GM21367 (cell line): ENCODE results near the gene VAT1L.

ENCODE experiments used
- ATAC-seq: cut with Tn5 transposase; IDR thresholded peaks from one replicate; pipeline ENCODE4 v1.9.1; 2021; ENCODE audit not compliant: unreplicated experiment

The VAT1L gene

DNA sequence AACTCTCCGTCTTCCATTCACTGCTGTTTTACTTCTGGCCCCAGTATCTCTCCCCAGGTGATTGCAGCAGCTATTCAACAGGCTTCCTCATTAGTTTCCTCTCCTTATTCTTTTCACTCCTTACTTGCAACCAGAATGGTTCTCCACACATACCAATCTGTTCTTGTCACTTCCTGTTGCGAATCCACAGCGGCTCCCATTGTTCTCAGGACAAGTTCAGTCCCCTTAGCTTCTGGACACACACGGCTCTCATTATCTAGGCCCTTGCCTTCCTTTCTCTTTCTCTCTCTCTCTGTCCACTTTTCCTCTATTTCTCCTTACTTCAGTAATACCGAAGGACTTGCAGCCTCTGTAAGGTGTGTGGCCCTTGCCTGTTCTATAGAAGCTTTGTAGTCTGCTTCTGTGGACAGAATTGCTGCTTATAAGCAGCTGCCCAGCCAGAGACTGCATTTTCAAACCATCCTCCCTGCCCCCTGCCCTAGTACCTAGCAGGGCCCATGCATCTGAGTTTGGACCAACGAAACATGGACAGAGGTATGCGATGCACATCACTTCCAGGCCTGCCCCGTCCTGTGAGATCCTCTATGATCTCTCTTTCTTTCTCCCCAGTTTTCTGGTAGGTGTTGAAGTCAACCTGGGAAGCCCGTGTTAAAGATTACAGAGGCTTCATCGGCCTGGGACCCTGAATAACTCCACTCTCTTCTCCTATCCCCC is 45.7 kb downstream of the VAT1L start:
- no peak for ATAC-seq

DNA sequence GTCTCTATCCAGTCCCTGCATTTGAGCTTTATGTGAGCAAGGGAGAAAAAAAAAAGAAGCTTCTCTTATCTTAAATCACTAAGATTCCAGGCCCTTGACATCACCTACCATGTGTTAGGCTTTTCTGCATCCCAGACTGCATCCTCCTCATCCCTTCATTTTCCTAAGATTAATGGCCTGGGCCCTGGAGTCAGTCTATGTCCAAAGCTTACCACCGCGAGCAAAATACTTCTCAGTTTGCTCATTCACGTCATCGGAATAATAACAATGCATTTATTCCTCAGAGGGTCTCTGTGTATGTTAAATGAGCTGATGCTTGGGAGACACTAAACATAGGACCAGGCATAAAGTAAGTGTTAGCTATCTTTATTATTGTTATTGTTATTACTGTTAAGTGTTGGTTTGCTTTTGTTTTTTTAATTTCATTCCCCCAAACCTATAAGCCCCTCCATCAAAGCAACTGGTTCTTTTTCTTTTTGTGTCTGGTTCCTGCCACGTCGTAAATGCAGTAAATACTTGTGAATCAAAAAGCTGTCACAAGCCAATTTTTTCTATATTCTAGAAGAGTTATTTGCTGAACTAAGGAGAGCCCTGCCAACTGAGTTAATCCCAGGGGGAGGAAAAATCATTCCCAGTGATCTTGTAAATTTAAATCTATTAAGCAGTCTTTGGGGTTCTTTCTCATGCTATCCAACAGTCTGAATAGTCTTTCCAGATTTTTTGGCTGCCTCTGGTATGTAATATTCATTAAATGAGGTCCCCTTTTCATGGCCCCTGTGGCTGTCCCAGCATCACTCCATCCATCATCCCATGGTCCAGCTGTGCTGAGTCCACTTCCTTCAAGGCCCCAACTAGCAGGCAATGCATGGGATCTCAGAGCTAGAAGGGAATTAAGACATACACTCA is 46.5 kb downstream of the VAT1L start:
- no peak for ATAC-seq

DNA sequence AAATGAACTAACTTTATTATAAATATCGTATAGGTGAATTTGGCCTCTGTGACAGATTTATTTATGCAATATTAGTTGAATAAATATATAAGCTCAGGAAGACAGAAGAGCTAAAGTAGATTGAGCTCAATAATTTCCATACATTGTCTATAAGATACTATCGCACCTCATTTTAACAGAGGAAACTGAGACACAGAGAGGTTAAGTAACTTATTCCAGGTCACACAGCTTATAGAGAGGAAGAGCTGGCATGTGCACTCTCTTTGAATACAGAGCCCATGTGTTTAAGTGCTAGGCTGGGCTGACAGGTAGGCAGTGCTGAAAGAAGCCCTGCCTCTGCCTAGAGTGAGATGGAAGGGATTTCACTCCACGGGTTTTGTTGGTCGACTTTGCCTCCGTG is 48.4 kb downstream of the VAT1L start:
- ATAC-seq: no peak

GRCh38 chr16:77838597-77839255 is 50.4 kb downstream of the VAT1L start:
- ATAC-seq: no peak

- no peak for ATAC-seq
These were observed 51.7 kb downstream of the VAT1L start for GRCh38 chr16:77840093-77840492.

DNA sequence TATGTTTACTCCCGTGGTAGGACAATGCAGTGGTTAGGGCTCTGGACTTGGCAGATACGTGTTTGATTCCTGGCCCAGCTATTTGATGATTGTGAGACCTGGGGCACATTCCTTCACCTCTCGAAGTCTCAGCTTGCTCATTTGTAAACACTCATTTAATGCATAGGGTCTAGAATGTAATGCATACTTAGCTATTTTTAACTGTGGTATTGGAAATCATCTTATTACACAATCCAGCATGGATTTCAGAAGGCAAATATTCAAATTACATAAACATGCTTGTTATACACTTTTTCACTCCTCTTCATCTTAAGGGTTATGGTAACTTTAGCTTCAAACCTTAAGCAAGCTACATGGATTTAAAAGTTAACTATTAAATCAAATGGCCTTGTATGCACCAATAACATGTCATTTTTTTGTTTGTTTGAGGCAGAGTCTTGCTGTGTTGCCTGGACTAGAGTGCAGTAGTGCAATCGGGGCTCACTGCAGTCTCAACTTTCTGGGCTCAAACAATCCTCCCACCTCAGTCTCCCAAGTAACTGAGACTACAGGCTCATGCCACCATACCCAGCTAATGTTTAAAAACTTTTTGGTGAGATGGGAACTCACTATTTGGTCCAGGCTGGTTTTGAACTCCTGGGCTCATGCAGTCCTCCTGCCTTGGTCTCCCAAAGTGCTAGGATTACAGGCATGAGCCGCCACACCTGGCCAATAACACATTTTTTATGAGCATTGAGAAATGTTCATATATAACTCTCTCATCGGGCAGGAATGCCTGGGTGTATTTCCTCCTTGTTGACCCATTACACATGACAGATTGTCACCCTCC is 52.5 kb downstream of the VAT1L start:
- no peak for ATAC-seq

- no peak for ATAC-seq
These were observed 53.1 kb downstream of the VAT1L start for GRCh38 chr16:77841502-77841763.

- ATAC-seq: no peak
These were observed 54.1 kb downstream of the VAT1L start for GRCh38 chr16:77842468-77842867.

- no peak for ATAC-seq
These were observed 55.0 kb downstream of the VAT1L start for GRCh38 chr16:77843405-77843804.

DNA sequence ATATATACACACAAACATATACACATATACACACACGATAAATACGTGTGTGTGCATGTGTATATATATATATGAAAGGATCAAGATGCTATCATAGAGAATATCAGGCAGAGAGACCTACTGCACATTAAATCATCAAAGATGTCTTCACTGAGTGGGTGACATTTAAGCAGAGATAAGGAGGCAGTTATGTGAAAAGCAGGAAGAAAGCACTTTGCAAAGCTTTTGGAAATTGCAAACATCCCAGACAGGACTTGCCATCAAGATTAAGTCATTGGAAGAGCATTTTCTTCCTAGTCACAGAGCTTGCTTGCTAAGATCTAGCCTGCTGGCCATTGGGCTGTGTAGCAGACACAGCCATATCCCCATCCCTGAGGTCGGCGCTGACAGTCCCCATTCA is 56.4 kb downstream of the VAT1L start:
- ATAC-seq: no peak

DNA sequence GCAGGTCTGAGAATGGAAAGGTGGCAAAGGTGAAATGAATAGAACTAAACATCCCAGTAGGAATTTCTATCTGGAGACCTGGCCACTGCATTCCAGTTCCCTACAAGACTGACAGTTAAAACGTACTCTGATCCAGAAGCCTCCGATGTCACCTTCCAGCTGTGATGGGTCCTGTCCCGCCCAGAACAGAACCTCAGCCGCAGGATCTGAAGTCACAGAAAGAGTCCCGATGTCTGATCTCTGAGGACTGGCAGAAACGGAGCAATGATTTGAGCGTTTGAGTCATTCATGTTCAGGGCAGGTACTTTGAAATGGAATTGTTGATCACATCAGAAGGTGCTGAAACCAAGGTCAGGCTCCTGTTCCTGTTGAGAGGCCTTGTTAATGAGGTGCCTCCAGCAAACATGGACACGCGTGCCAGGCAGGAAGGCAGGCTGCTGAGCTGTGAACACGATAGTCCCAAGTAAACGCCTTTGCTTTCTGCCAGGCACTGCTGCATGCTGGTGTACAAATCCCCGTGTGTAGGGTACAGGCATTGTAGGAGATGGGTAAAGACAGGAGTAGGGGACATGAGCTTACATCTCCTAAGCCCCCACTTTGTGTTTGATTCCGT is 61.4 kb downstream of the VAT1L start:
- no peak for ATAC-seq

DNA sequence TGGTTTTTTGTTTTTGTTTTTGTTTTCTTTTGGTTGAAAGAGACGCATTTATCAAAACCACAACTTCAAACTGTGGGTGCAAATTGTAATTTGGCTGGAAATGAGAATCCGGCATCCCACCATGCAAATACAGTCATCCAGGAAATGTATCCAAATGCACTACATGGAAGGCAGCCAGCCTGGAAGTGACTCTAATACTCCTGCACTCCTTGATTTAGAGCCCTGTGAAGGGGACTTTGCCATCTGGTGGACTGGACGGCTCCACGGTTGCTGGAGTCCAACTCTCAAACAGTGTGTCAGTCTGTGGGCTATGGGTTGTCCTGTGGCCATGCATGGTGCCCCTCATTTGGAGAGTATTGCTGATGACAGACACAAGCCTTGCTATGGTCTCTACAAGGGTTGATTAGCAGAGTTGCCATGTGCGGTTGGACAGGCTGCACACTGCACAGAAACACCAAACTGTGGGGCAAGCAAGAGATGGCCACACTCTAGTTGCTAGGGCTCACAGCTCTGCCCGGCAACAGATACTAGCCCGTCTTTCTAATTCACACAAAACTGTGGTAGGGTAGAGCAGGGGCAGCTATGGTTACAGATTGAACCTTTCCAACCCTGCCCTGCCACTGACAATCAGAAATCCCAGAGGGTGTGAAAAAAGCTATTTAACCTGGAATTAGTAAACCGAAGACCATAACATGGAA is 62.4 kb downstream of the VAT1L start:
- ATAC-seq: no peak

- no peak for ATAC-seq
These were observed 64.8 kb downstream of the VAT1L start for GRCh38 chr16:77853161-77853560.

GRCh38 chr16:77856438-77857160 is 68.2 kb downstream of the VAT1L start:
- ATAC-seq: no peak

DNA sequence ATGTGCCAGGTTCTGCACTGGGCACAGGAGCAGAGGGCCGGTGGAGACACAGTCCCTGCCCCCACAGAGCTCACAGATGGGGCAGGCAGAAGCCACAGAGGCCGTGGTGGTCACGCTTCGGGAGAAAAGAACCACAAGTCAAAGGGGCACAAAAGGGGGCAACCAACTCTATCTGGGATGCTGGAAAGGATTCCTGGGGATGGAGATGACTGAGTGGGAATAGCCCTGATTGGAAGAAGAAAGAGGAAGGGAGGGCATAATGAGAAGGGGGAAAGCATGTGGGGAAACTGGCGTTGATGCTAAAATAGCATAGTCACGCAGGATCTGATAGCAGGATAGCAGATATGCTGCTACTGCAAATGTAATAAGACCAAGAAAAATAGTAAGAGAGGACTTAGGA is 69.7 kb downstream of the VAT1L start:
- no peak for ATAC-seq

GRCh38 chr16:77859493-77860232 is 71.3 kb downstream of the VAT1L start:
- ATAC-seq: no peak

- ATAC-seq: no peak
These were observed 72.6 kb downstream of the VAT1L start for GRCh38 chr16:77860953-77861352.

DNA sequence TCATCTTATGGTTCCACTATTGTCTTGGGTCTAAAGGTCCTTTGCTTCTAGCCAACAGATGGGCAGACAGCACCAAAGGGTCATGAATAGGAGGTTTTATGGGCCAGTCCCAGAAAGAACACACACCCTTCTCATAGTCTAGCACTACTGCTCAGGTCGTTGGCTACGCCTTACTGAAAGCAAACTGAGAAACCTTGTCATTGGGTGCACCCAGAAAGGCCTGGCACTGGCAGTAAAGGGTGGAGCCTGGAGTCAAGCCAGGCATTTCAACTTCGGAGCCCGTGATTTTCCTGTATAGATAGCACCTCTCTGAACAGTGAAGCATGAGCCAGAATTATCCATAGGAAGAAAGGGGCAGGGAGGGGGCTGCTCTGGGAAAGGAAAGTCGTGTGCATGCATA is 74.9 kb downstream of the VAT1L start:
- ATAC-seq: no peak

DNA sequence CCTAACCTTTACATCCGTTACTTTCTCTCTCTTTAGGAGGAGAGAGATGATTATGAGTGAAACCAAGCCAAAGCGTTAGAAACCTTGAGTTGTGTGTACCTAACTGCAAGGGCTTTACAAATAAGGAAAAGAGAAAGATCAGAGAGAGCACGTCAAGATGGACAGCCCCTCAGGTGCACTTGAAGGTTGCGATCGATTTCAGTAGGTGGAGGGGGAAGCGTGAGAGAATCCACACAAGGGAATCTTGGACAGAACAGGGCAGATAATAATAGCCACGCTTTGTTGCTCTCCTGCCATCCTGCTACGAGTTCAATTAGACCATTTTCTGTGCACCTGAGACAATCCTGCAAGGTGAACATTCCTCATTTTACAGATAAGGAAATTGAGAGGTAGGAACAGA is 78.4 kb downstream of the VAT1L start:
- ATAC-seq: no peak
